Mammary epithelial cell (primary cell): ENCODE data around the gene PROM1.

Experiments
- EZH2 ChIP-seq: IDR thresholded peaks from 2 replicates; pipeline ENCODE4 v1.6.1; 2012; ENCODE audit warnings: low read length, inconsistent platforms, borderline replicate concordance
- TF ChIP-seq, protein P1 (sequence below), 2 donors: IDR thresholded peaks in 1 of 2; conservative IDR thresholded peaks in 1 of 2; 2 replicates each; pipeline ENCODE4 v1.5.1; 2011 to 2012; ENCODE audit warnings: inconsistent platforms in 2 of 2, low read length in 2 of 2, mild to moderate bottlenecking in 2 of 2, control low read depth in 1 of 2, low read depth in 1 of 2; ENCODE audit not compliant: insufficient read depth in 1 of 2; ENCODE audit errors: extremely low read depth in 1 of 2

DNA sequence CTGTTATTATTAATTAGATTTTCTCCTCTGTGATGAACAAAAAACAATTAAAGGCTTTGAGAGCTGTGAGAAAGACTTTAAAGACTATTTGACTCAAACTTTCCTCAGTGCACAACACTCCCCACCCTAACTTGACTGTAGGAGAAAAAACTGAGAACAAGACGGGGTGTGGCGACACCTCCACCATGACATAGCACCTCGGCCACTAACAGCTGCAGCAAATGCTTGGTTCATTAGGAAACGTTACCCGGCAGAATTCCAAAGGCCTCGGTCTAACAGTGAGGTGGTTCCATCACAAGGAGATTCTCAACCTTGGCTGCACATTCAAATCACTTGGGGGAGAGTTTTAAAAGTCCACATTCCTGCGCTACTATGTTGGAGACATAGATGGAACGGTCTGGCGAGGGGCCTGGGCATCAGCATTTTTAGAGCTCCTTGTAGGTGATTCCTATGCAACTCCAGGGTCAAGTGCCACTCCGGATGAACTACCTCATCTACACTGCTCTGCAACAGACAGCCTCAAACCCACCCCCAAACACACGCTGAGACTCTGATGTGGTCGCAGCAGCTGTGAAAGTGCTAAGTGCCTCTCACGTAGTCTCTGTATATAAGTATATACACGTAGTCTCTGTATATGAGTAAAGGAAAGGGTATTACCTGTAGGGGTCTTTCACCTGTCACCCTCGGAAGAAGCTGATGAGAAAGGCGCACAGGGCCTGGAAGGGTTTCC lies 121.9 kb downstream of the PROM1 start:
- TF ChIP-seq, protein P1, sequence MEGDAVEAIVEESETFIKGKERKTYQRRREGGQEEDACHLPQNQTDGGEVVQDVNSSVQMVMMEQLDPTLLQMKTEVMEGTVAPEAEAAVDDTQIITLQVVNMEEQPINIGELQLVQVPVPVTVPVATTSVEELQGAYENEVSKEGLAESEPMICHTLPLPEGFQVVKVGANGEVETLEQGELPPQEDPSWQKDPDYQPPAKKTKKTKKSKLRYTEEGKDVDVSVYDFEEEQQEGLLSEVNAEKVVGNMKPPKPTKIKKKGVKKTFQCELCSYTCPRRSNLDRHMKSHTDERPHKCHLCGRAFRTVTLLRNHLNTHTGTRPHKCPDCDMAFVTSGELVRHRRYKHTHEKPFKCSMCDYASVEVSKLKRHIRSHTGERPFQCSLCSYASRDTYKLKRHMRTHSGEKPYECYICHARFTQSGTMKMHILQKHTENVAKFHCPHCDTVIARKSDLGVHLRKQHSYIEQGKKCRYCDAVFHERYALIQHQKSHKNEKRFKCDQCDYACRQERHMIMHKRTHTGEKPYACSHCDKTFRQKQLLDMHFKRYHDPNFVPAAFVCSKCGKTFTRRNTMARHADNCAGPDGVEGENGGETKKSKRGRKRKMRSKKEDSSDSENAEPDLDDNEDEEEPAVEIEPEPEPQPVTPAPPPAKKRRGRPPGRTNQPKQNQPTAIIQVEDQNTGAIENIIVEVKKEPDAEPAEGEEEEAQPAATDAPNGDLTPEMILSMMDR (conservative IDR thresholded peaks at IDR 0.05 in 1 of 2, IDR thresholded peaks at IDR 0.05 in 1 of 2; ENCODE audit: extremely low read depth in 1 of 2, insufficient read depth in 1 of 2, low read depth in 1 of 2, low read length in 2 of 2): no peak
- no peak for TF ChIP-seq EZH2
